ENCODE results near the gene TECPR1. TPM values are rescaled to one million over a fixed set of nuclear protein-coding genes. Genes with fewer than 3 reads are reported as not detected.

TECPR1 gene
- total RNA-seq, 1 donor from 2014 or later: 44.0 TPM

- Histone ChIP-seq H3K27me3 (ENCODE audit: control insufficient read depth, insufficient read depth, low read length) (no peaks in the 10 kb centered on the region), H3K36me3 (ENCODE audit: control insufficient read depth, insufficient read depth, low read length) (no peaks in the 10 kb centered on the region), H3K4me3 (ENCODE audit: low read depth, low read length) (no peak overlapping the region)
- TF ChIP-seq, protein P1, sequence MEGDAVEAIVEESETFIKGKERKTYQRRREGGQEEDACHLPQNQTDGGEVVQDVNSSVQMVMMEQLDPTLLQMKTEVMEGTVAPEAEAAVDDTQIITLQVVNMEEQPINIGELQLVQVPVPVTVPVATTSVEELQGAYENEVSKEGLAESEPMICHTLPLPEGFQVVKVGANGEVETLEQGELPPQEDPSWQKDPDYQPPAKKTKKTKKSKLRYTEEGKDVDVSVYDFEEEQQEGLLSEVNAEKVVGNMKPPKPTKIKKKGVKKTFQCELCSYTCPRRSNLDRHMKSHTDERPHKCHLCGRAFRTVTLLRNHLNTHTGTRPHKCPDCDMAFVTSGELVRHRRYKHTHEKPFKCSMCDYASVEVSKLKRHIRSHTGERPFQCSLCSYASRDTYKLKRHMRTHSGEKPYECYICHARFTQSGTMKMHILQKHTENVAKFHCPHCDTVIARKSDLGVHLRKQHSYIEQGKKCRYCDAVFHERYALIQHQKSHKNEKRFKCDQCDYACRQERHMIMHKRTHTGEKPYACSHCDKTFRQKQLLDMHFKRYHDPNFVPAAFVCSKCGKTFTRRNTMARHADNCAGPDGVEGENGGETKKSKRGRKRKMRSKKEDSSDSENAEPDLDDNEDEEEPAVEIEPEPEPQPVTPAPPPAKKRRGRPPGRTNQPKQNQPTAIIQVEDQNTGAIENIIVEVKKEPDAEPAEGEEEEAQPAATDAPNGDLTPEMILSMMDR (IDR thresholded peaks at IDR 0.05; ENCODE audit: insufficient read depth, low read length, poor library complexity, severe bottlenecking): no peak
- DNase-seq (ENCODE audit: low read depth): no peak
Observed at GRCh38 chr7:98185101-98185500, 66.9 kb downstream of the TECPR1 start.

GRCh38 chr7:98180751-98181150, 71.3 kb downstream of the TECPR1 start:
- no peak overlapping the region for H3K4me3 ChIP-seq (ENCODE audit: low read depth, low read length)
- TF ChIP-seq, protein P1 (IDR thresholded peaks at IDR 0.05; ENCODE audit: insufficient read depth, low read length, poor library complexity, severe bottlenecking): no peak
- DNase-seq (ENCODE audit: low read depth): no peak
- peaks cover 1% of the 10 kb centered on the region for H3K36me3 ChIP-seq (ENCODE audit: control insufficient read depth, insufficient read depth, low read length)
- no peaks in the 10 kb centered on the region for H3K27me3 ChIP-seq (ENCODE audit: control insufficient read depth, insufficient read depth, low read length)

GRCh38 chr7:98178762-98179490, 73.1 kb downstream of the TECPR1 start:
- Histone ChIP-seq H3K4me3 (ENCODE audit: low read depth, low read length) (no peak overlapping the region), H3K36me3 (ENCODE audit: control insufficient read depth, insufficient read depth, low read length) (peaks cover 3% of the 10 kb centered on the region), H3K27me3 (ENCODE audit: control insufficient read depth, insufficient read depth, low read length) (no peaks in the 10 kb centered on the region)
- TF ChIP-seq, protein P1 (IDR thresholded peaks at IDR 0.05; ENCODE audit: insufficient read depth, low read length, poor library complexity, severe bottlenecking): no peak
- no peak for DNase-seq (ENCODE audit: low read depth)

DNA sequence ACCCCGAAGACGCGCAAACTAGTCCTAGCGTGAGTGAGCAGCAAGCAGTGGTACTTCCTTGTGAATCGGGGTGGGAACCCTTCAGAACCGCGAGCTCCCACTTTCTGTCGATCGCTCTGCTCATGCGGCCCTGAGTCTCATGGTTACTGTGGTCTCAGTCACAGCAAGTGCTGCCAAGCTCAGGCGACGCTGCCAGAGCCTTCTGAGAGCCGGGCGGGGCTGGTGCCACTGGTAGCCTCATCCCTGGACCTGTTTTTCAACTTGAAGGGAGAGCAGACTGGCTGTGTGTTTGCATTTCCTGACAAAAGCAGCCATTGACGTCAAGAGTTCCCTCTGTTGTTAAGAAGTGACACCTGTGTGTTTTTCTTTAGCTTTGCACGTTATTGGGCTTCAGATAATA, 73.7 kb downstream of the TECPR1 start:
- peaks cover 3% of the 10 kb centered on the region for H3K36me3 ChIP-seq (ENCODE audit: control insufficient read depth, insufficient read depth, low read length)
- TF ChIP-seq, protein P1 (IDR thresholded peaks at IDR 0.05; ENCODE audit: insufficient read depth, low read length, poor library complexity, severe bottlenecking): no peak
- no peak overlapping the region for H3K4me3 ChIP-seq (ENCODE audit: low read depth, low read length)
- no peaks in the 10 kb centered on the region for H3K27me3 ChIP-seq (ENCODE audit: control insufficient read depth, insufficient read depth, low read length)
- no peak for DNase-seq (ENCODE audit: low read depth)

DNA sequence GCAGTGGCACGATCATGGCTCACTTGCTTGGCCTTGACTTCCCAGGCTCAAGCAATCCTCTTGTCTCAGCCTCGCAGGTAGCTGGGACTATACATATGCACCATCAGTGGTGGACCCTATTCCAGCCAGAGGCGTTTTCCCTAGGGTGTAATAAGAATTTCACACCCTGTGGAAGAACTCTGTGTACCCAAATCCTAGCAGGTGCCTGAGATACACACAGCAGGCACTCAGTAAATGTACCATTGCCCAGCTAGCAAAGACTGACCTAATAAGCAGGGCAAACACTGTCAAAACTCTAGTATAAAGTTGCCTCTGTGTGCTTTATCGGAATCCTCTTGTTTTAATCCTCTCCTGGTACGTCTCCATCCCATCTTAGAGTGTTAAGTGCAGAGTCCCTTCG, 74.5 kb downstream of the TECPR1 start:
- TF ChIP-seq, protein P1 (IDR thresholded peaks at IDR 0.05; ENCODE audit: insufficient read depth, low read length, poor library complexity, severe bottlenecking): no peak
- no peaks in the 10 kb centered on the region for H3K27me3 ChIP-seq (ENCODE audit: control insufficient read depth, insufficient read depth, low read length)
- no peak for DNase-seq (ENCODE audit: low read depth)
- no peak overlapping the region for H3K4me3 ChIP-seq (ENCODE audit: low read depth, low read length)
- H3K36me3 ChIP-seq (ENCODE audit: control insufficient read depth, insufficient read depth, low read length): peaks cover 3% of the 10 kb centered on the region
